DND-41 (cell line): ENCODE results near the gene DIRAS3.
A peak's percentile ranks its signal among the peaks of the same experiment; 100 is the strongest.
"Not testable (repeated sequence)": the region's sequence is repeated elsewhere in the genome, so short reads cannot be mapped to it uniquely, and the experiment has no call there.

Experiments
- ATAC-seq: fragments of 200-7000 bp; cut with Tn5 transposase; 3 replicates; pipeline ENCODE4 v1.9.1; 2021; ENCODE audit warnings: low read depth; ENCODE audit not compliant: insufficient read depth
- DNase-seq: peaks from one replicate; pipeline ENCODE4 v3.0.0-alpha.2; 2020
- H2AFZ ChIP-seq: 2 replicates; pipeline ENCODE4 v1.6.0; 2012; ENCODE audit warnings: low read depth, low read length
- H3K27ac ChIP-seq: 2 replicates; pipeline ENCODE4 v1.5.1; 2012; ENCODE audit warnings: low read length, inconsistent platforms
- H3K27me3 ChIP-seq: fragments of 200-600 bp; sonication (generic); 2 replicates; pipeline ENCODE4 v1.6.0; 2012; ENCODE audit warnings: low read length, mild to moderate bottlenecking, inconsistent platforms; ENCODE audit not compliant: insufficient read depth, poor library complexity
- H3K36me3 ChIP-seq: 2 replicates; pipeline ENCODE4 v1.5.1; 2012; ENCODE audit warnings: low read length, inconsistent platforms; ENCODE audit not compliant: insufficient read depth
- H3K4me1 ChIP-seq: 2 replicates; pipeline ENCODE4 v1.5.1; 2012; ENCODE audit warnings: mild to moderate bottlenecking, low read length; ENCODE audit not compliant: insufficient read depth
- H3K4me2 ChIP-seq: 2 replicates; pipeline ENCODE4 v1.6.0; 2012; ENCODE audit warnings: mild to moderate bottlenecking, moderate library complexity, low read length, inconsistent platforms; ENCODE audit not compliant: insufficient read depth
- H3K4me3 ChIP-seq, 2 experiments: fragments of 200-600 bp in 1 of 2; shearing (Covaris generic) in 1 of 2; 2 replicates each; pipeline ENCODE4 v1.5.1; 2012 to 2016; ENCODE audit warnings: inconsistent platforms in 2 of 2, low read length in 2 of 2, mild to moderate bottlenecking in 2 of 2, low read depth in 1 of 2, moderate library complexity in 1 of 2
- H3K79me2 ChIP-seq: 2 replicates; pipeline ENCODE4 v1.6.0; 2012; ENCODE audit warnings: low read length, inconsistent platforms; ENCODE audit not compliant: insufficient read depth
- H3K9ac ChIP-seq: 2 replicates; pipeline ENCODE4 v1.6.0; 2012; ENCODE audit warnings: low read depth, mild to moderate bottlenecking, inconsistent platforms, low read length, moderate library complexity
- H3K9me3 ChIP-seq: 2 replicates; pipeline ENCODE4 v1.5.1; 2012; ENCODE audit warnings: low read length, moderate library complexity, mild to moderate bottlenecking, inconsistent platforms; ENCODE audit not compliant: insufficient read depth, severe bottlenecking
- H4K20me1 ChIP-seq: 2 replicates; pipeline ENCODE4 v1.6.0; 2012; ENCODE audit warnings: low read length; ENCODE audit not compliant: insufficient read depth
- CTCF ChIP-seq: IDR thresholded peaks from 2 replicates; pipeline ENCODE4 v1.5.1; 2012; ENCODE audit warnings: borderline replicate concordance, low read length, moderate library complexity, mild to moderate bottlenecking; ENCODE audit not compliant: poor library complexity, severe bottlenecking; ENCODE audit errors: extremely low read depth
- EZH2 ChIP-seq: IDR thresholded peaks from 3 replicates; pipeline ENCODE4 v1.6.1; 2012; ENCODE audit warnings: borderline replicate concordance, low read depth, mild to moderate bottlenecking, moderate library complexity, low read length, inconsistent platforms; ENCODE audit not compliant: severe bottlenecking

The DIRAS3 gene

GRCh38 chr1:68011657-68012375 is 38.6 kb downstream of the DIRAS3 start:
- Histone ChIP-seq H3K4me1 (no peaks in the 10 kb centered on the region), H2AFZ (no peak overlapping the region), H3K9me3 (no peaks in the 10 kb centered on the region), H3K27me3 (no peaks in the 10 kb centered on the region), H3K4me2 (no peak overlapping the region), H3K27ac (no peak overlapping the region), H3K36me3 (no peaks in the 10 kb centered on the region), H4K20me1 (no peaks in the 10 kb centered on the region), H3K4me3 (no peak overlapping the region), H3K79me2 (no peaks in the 10 kb centered on the region), H3K9ac (no peak overlapping the region)
- ATAC-seq, result no peak
- no peak for DNase-seq
- TF ChIP-seq EZH2, result no peak

- no peaks in the 10 kb centered on the region for H3K36me3 ChIP-seq
- no peaks in the 10 kb centered on the region for H4K20me1 ChIP-seq
- H3K4me1 ChIP-seq, result no peaks in the 10 kb centered on the region
- TF ChIP-seq CTCF, result no peak
- TF ChIP-seq EZH2, result no peak
- no peaks in the 10 kb centered on the region for H3K79me2 ChIP-seq
- H3K4me2 ChIP-seq, result no peak overlapping the region
- H3K27me3 ChIP-seq, result no peaks in the 10 kb centered on the region
- H3K9me3 ChIP-seq, result no peaks in the 10 kb centered on the region
- DNase-seq (no peak), ATAC-seq (no peak)
- H2AFZ ChIP-seq, result no peak overlapping the region
- H3K27ac ChIP-seq, result no peak overlapping the region
- H3K9ac ChIP-seq, result no peak overlapping the region
- no peak overlapping the region for H3K4me3 ChIP-seq
Measured at GRCh38 chr1:68010543-68010942, 39.9 kb downstream of the DIRAS3 start.

GRCh38 chr1:68010090-68010489 is 40.3 kb downstream of the DIRAS3 start:
- ATAC-seq (no peak), DNase-seq (no peak)
- no peaks in the 10 kb centered on the region for H4K20me1 ChIP-seq
- no peaks in the 10 kb centered on the region for H3K4me1 ChIP-seq
- H2AFZ ChIP-seq, result no peak overlapping the region
- no peak overlapping the region for H3K4me2 ChIP-seq
- no peaks in the 10 kb centered on the region for H3K9me3 ChIP-seq
- TF ChIP-seq CTCF, result peak; percentile 37
- no peak for TF ChIP-seq EZH2
- no peaks in the 10 kb centered on the region for H3K79me2 ChIP-seq
- no peak overlapping the region for H3K9ac ChIP-seq
- no peaks in the 10 kb centered on the region for H3K36me3 ChIP-seq
- H3K27ac ChIP-seq, result no peak overlapping the region
- no peak overlapping the region for H3K4me3 ChIP-seq
- H3K27me3 ChIP-seq, result no peaks in the 10 kb centered on the region

GRCh38 chr1:68003626-68004025 is 46.8 kb downstream of the DIRAS3 start:
- DNase-seq, H3K27ac ChIP-seq, H3K27me3 ChIP-seq, H3K4me3 ChIP-seq, H3K9me3 ChIP-seq, H2AFZ ChIP-seq, H4K20me1 ChIP-seq, H3K4me2 ChIP-seq, H3K36me3 ChIP-seq, ATAC-seq, H3K4me1 ChIP-seq, H3K79me2 ChIP-seq, H3K9ac ChIP-seq: not testable (repeated sequence)
